ENCODE results near the gene TBL1XR1. TPM values are rescaled to one million over a fixed set of nuclear protein-coding genes. Genes with fewer than 3 reads are reported as not detected.
"Not testable (repeated sequence)": the region's sequence is repeated elsewhere in the genome, so short reads cannot be mapped to it uniquely, and the experiment has no call there.

Gene TBL1XR1
- total RNA-seq, 4 donors from 2014 or later, result 55.6 to 281 (median 102) TPM

DNA sequence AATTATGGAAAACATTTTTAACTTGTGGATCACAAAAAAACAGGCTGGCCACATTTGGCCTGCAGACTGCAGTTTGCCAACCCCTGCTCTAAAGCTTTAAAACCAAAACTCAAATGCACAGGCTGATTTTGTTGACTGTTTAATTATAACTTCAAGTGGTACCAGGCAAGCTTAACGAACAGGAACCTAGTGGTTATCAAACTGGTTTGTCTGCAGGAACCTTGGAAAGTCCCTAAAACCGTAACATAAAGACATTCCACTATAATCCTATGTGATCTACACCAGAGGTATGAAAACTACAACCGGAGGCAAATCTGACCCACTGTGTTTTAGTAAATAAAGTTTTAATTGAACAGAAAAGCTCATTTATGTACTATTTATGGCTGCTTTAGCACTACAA, 52.4 kb downstream of the TBL1XR1 start:
- H3K4me1 ChIP-seq, result peaks cover 0 to 14% of the 10 kb centered on the region in 2 donors
- H3K36me3 ChIP-seq, result no peaks in the 10 kb centered on the region
- DNase-seq, result no peak
- intact Hi-C loops (cut with DNase I; ENCODE audit: low total_unique reads), result no loop called here
- H3K9me3 ChIP-seq, result no peaks in the 10 kb centered on the region
- no peak overlapping the region for H3K4me3 ChIP-seq
- TF ChIP-seq, protein P1, sequence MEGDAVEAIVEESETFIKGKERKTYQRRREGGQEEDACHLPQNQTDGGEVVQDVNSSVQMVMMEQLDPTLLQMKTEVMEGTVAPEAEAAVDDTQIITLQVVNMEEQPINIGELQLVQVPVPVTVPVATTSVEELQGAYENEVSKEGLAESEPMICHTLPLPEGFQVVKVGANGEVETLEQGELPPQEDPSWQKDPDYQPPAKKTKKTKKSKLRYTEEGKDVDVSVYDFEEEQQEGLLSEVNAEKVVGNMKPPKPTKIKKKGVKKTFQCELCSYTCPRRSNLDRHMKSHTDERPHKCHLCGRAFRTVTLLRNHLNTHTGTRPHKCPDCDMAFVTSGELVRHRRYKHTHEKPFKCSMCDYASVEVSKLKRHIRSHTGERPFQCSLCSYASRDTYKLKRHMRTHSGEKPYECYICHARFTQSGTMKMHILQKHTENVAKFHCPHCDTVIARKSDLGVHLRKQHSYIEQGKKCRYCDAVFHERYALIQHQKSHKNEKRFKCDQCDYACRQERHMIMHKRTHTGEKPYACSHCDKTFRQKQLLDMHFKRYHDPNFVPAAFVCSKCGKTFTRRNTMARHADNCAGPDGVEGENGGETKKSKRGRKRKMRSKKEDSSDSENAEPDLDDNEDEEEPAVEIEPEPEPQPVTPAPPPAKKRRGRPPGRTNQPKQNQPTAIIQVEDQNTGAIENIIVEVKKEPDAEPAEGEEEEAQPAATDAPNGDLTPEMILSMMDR (IDR thresholded peaks at IDR 0.05), result no peak
- TF ChIP-seq POLR2A (IDR thresholded peaks at IDR 0.05), result no peak
- no peaks in the 10 kb centered on the region for H3K27me3 ChIP-seq
- no peak overlapping the region for H3K27ac ChIP-seq

GRCh38 chr3:177141899-177142646, 55.2 kb downstream of the TBL1XR1 start:
- Histone ChIP-seq H3K36me3 (no peaks in the 10 kb centered on the region), H3K27ac (no peak overlapping the region), H3K4me3 (no peak overlapping the region), H3K4me1 (peaks cover 0 to 8% of the 10 kb centered on the region in 2 donors), H3K9me3 (no peaks in the 10 kb centered on the region), H3K27me3 (no peaks in the 10 kb centered on the region)
- TF ChIP-seq, protein P1 (IDR thresholded peaks at IDR 0.05), result no peak
- intact Hi-C loops (cut with DNase I; ENCODE audit: low total_unique reads), result no loop called here
- DNase-seq, result no peak

- TF ChIP-seq, protein P1 (IDR thresholded peaks at IDR 0.05), result no peak
- no peak for TF ChIP-seq POLR2A (IDR thresholded peaks at IDR 0.05)
- H3K4me3 ChIP-seq, result no peak overlapping the region
- no peak for DNase-seq
- H3K27ac ChIP-seq, result no peak overlapping the region
- no peaks in the 10 kb centered on the region for H3K36me3 ChIP-seq
- H3K27me3 ChIP-seq, result no peaks in the 10 kb centered on the region
- no peaks in the 10 kb centered on the region for H3K9me3 ChIP-seq
- intact Hi-C loops (cut with DNase I; ENCODE audit: low total_unique reads), result no loop called here
- peaks cover 0 to 8% of the 10 kb centered on the region in 2 donors for H3K4me1 ChIP-seq
These were observed 55.8 kb downstream of the TBL1XR1 start for GRCh38 chr3:177141471-177141870.

- H3K4me3 ChIP-seq; intact Hi-C loops (cut with DNase I; ENCODE audit: low total_unique reads); DNase-seq; H3K9me3 ChIP-seq; H3K36me3 ChIP-seq; H3K27ac ChIP-seq; H3K4me1 ChIP-seq; H3K27me3 ChIP-seq: not testable (repeated sequence)
These were observed 58.1 kb downstream of the TBL1XR1 start for GRCh38 chr3:177139220-177139619.

DNA sequence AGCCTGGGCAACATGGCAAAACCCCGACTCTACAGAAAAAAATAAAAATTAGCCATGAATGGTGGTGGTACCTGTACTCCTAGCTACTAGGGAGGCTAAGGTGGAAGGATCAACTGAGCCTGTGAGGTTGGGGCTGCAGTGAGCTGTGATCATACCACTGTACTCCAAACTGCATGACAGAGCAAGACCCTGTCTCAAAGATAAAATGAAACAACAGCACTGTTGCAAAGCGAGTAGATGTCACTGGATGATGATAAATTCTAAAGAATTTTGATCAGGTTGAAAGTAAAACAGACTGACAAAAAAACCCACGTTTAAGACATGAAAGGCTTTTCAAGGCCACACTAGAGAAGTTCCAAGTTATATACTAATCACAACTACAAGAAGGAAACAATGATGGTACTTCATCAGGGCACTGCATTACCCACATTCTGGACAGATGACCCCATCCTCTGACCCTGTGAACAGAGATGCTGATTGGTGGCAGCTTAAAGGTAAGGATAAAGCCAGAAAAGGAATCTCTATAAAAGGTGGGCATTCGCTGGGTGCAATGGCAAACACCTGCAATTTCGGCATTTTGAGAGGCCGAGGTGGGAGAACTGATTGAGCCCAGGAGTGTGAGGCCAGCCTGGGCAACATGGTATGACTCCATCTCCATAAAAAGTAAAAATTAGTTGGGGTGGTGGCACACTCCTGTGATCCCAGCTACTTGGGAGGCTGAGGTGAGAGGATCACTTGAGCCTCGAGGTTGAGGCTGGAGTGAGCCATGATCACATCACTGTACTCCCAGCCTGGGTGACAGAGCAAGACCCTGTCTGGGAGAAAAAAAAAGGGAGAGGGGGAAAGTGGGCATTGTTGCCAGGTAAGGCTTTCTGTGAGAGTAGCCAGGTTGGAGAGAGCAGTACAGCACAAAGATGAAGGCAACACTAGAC, 59.2 kb downstream of the TBL1XR1 start:
- H3K36me3 ChIP-seq, result no peaks in the 10 kb centered on the region
- H3K27me3 ChIP-seq, result no peaks in the 10 kb centered on the region
- TF ChIP-seq POLR2A (IDR thresholded peaks at IDR 0.05), result no peak
- TF ChIP-seq, protein P1 (IDR thresholded peaks at IDR 0.05), result no peak
- H3K4me1 ChIP-seq, result peaks cover 3 to 8% of the 10 kb centered on the region in 2 donors
- no peaks in the 10 kb centered on the region for H3K9me3 ChIP-seq
- no peak for DNase-seq
- intact Hi-C loops (cut with DNase I; ENCODE audit: low total_unique reads), result no loop called here
- no peak overlapping the region for H3K4me3 ChIP-seq
- no peak overlapping the region for H3K27ac ChIP-seq
